HG02678 (cell line): ENCODE data around the gene LTBR.

Source experiments
- ATAC-seq: cut with Tn5 transposase; IDR thresholded peaks from one replicate; pipeline ENCODE4 v1.9.1; 2021; ENCODE audit warnings: mild to moderate bottlenecking, moderate library complexity; ENCODE audit not compliant: unreplicated experiment

The LTBR gene

DNA sequence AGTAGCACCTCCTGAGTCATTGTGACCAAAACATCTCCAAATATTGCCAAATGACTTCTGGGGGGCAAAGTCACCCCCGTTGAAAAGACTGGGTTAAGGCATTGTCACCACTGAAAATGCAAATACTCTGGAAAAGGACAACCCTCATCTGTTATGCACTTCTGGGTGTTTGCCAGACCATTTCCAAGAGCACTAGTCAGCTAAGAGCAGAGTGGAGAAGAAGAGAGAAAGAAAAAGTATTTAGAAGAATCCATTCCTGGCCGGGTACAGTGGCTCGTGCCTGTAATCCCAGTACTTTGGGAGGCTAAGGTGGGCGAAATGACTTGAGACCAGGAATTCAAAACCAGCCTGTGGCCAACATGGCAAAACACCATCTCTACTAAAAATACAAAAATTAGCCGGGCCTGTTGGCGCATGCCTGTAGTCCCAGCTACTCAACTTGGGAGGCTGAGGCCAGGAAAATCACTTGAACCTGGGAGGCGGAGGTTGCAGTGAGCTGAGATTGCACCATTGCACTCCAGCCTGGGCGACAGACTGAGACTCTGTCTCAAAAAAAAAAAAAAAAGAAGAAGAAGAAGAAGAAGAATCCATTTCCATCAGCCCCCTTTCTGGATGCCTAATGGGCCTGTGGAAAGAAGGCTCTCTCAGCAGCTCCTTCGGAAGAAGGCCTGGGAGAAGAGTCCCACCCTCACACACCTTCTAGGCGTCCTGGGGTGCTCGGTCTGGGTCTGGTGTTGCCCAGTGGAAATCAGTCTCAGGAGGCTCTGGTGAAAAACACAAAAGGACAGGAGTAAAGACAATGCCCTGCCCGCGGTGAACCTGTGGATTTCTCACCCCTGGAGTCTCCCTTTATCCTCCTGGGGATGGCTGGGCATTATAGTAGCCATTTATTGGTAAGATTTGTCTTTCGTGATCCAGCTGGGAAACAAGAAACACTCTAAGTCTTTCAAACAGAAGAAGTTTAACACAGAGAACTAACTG is 3.5 kb upstream of the LTBR start:
- no peak for ATAC-seq

DNA sequence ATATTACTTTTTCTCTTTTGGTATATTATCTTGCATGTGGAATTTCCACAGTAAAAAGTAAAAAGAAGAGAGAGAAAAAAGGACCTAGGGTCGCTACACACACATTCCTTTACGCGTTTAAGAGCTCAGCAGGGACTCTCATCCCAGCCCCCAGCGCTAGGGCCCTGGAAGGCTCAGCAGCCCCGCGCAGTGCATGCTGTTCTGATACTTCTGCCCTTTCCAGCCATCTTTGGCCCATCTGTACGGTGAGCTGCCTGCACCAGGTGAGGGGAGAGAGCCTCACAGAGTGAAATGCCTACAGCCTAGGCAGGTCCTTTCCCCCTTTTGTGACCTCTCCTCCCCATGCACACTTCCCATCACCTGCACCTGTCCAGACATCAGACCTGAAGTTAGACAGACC is 1.6 kb upstream of the LTBR start:
- no peak for ATAC-seq

DNA sequence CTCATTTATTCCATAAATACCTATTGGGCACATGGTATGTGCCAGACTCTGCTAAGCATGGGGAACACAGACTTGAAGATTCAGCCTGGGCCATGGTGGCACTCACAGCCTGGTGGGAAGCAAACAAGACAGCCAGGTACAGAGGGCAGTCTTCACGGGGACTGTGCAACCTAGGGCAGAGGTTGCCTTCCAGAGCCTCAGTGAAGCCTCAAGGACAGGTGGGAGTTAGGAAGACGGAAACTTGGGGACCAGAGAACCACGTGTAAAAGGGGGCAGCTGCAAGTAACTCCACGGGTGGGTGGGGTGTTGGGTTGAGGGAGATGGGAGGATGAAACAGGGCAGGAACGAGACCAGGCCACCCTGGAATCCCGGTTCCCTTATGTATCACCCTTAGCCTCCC is 980 bp upstream of the LTBR start:
- ATAC-seq, result no peak

- no peak for ATAC-seq
Measured at GRCh38 chr12:6384499-6385436, 806 bp downstream of the LTBR start.

DNA sequence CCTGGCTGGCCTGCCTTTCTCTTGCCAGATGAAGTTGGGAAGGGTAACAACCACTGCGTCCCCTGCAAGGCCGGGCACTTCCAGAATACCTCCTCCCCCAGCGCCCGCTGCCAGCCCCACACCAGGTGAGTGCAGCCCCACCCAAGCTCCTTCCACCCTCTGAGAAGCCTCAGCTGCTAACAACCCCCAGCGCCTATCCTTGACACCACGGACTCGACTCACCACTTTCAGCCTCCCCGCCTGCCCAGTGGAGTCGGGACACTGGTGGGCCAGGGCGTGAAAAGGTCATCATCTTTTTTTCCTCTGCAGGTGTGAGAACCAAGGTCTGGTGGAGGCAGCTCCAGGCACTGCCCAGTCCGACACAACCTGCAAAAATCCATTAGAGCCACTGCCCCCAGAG is 2.1 kb downstream of the LTBR start:
- ATAC-seq, result no peak

GRCh38 chr12:6386491-6386890 is 2.5 kb downstream of the LTBR start:
- ATAC-seq, result no peak

DNA sequence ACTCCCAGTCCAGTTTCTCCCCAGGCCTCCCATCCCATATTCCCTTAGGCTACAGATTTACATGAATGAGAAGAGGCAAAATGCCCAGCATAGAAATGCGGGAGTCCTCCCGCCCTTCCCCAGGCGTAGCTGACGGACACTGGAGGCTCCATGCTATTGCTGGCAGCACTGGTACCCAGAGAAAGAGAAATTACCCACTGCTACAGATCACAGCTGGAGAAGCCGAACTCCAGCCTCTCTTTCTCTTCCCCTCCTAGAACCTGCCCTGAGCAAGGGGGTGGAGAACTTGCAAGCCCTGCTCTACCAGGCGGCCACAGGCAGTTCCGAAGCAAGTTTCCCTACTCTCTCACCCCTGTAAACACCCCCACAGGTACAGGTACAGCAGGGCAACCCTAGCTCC is 3.6 kb downstream of the LTBR start:
- no peak for ATAC-seq

GRCh38 chr12:6390084-6390799 is 6.3 kb downstream of the LTBR start:
- no peak for ATAC-seq

- ATAC-seq, result no peak
Measured at GRCh38 chr12:6391013-6391412, 7.1 kb downstream of the LTBR start.

DNA sequence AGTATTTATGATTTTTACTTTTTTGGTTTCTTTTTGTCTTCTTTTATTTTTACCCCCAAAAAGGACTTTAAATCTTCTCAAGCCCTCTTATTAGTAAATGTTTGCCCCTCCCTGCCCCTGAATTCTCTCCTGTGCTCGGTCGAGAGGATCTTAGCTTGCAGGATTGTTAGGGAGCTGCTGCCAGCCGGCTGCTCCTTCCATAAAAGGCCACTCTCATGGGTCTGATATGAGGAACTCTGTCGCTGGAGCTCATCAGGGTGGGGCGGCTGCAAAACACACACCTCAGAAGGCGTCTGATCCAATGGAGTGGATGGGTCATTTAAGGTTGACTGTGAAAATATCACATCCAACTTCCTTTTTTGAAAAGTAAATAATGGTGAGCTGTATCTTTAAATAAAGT is 8.5 kb downstream of the LTBR start:
- ATAC-seq, result no peak

DNA sequence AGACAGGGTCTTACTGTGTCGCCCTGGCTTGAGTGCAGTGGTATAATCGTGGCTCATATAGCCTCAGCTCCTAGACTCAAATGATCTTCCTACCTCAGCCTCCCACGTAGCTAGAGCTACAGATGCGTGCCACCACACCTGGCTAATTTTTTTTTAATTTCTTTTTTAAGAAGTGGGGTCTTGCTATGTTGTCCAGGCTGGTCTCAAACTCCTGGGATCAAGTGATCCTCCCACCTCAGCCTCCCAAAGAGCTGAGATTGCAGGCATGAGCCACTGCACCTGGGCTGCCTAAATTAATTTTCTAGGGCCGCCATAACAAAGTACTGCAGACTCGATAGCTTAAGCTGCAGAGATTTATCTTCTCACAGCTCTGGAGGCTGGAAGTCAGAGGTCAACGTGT is 9.1 kb downstream of the LTBR start:
- ATAC-seq, result no peak

DNA sequence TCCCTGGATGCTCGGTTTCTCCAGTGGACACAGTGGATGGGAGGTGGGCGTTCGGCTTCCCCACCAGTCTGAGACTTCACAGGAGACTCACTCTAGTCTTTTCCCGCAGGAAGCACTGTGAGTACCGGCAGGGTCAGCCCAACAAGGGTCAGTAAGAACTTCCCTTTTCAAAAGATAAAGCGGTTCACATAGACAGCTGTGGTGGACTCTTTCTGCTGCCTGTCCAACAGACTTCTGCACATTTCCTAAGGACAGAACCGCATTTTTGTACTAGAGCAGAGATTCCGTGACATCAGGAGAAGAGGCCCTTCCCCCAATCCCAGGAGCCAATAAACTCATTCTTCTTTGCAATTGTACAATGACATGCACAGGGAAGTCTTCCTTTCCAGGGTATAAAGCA is 10.4 kb downstream of the LTBR start:
- no peak for ATAC-seq

GRCh38 chr12:6396031-6396430 is 12.1 kb downstream of the LTBR start:
- ATAC-seq, result no peak

DNA sequence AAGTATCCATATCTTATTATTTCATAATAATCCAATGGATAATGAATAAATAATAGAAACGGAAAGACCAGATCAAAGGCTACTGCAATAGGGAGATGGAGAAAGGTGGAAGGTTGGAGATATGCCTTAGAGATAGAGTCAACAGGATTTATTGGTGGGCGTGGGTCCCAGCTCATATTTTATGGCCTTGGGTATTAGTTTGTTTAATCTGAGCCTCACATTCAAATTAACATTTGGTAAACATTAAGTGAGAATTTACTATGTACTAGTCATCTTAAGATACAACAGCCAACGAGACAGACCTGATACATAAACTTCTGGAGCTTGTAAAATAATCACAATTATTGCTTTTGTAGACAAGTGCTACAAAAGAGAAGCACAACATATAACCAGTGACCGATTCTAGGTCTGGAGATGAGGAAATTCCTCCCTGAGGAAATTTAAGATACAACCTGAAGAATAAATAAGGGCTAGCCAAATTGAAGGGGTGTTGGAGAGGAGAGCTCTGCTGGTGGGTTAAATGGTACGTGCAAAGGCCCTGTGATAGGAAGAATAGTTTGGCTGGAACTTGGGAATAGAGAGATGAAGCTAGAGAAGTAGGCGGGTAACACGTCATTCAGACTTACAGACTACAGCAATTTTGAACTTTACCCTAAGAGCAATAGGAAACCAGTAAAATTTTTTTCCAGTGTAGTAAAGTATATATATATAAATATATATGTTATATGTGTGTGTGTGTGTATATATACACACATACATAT is 16.1 kb downstream of the LTBR start:
- no peak for ATAC-seq

- ATAC-seq, result no peak
Measured at GRCh38 chr12:6404390-6404789, 20.4 kb downstream of the LTBR start.

- ATAC-seq, result no peak
Measured at GRCh38 chr12:6405963-6406362, 22.0 kb downstream of the LTBR start.

DNA sequence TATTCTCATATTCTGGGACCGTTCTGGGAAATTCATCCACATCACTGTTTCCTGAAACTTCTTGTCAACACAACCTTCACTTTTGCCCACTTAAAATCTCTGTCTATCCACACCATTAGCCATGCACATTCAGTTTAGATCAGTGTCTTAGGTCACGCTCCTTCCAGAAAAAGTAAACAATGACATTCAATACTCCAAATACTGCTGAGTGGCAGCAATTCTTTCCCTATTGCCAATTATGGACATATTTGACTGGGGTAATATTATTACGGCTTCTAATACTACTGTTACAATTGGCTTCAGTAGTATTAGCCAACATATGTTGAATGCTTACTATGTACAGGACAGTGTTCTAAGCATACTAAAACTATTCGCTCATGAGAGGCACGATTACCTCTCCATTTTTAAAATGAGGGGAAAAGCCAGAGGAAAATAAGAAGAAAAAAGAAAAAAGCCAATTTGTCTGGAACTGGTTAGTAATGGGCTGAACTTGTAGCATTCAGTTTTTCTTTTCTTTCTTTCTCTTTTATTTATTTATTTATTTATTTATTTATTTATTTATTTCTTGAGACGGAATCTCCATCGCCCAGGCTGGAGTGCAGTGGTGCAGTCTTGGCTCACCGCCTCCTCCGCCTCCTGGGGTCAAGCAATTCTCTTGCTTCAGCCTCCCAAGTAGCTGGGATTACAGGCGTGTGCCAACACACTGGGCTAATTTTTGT is 23.4 kb downstream of the LTBR start:
- no peak for ATAC-seq

DNA sequence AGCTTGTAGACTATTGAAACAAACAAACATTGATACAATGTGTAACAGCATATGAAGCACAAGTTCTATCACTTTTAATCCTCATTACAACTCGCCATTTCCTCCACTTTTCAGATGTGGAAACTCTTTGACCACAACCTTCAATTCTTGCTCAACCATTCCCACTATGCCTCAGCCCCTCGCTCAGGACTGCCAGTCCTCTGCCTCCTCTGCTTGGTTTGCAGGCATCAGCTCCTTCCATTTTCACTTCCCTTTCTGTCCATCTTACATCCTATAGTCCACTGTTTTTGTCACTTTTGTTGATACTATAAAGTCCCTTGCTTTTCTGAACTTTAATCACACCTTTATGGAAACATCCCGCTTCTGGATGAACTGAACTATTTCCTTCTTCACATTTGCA is 32.6 kb downstream of the LTBR start:
- ATAC-seq, result no peak

DNA sequence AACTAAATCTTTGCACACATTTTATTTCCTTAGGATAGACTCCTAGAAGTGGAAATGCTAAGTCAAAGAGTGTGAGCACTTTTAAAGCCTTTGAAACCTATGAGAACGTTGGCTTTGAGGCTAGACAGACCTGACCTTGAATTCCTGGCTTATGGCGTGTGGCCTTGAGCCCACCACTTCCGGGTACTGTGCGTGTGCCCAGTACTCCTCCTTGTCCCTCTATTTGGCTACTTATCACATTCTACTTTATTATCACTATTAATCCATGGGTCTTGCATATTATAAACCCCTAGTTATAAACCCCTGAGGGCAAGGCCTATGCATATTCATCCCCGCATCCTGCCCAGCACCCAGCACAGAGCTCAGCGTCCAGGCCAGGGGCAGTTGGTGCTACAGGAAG is 34.8 kb downstream of the LTBR start:
- ATAC-seq, result no peak

- ATAC-seq, result no peak
Measured at GRCh38 chr12:6420364-6420763, 36.4 kb downstream of the LTBR start.
